Nephron (organoid): ENCODE results near the gene FGF5.

ENCODE experiments used
- H3K27ac Mint-ChIP-seq, 3 experiments: 2 replicates each; pipeline ENCODE4 v1.8.0; 2020; ENCODE audit warnings: mixed read lengths in 3 of 3, mild to moderate bottlenecking in 2 of 3, moderate library complexity in 1 of 3
- H3K27me3 Mint-ChIP-seq: 2 replicates; pipeline ENCODE4 v1.8.0; 2021; ENCODE audit warnings: low read depth, mild to moderate bottlenecking, moderate library complexity, mixed read lengths
- H3K36me3 Mint-ChIP-seq: 2 replicates; pipeline ENCODE4 v1.8.0; 2020; ENCODE audit warnings: low read depth, mixed read lengths
- H3K4me1 Mint-ChIP-seq: 2 replicates; pipeline ENCODE4 v1.8.0; 2020; ENCODE audit warnings: mixed read lengths
- H3K4me3 Mint-ChIP-seq, 3 experiments: 2 replicates each; pipeline ENCODE4 v1.8.0; 2020; ENCODE audit warnings: mild to moderate bottlenecking in 3 of 3, mixed read lengths in 3 of 3, moderate library complexity in 2 of 3
- H3K9me3 Mint-ChIP-seq: 2 replicates; pipeline ENCODE4 v1.8.0; 2020; ENCODE audit warnings: mixed read lengths
- CTCF ChIP-seq, 3 experiments: fragments of 200-600 bp; sonication (generic); IDR thresholded peaks; one replicate each; pipeline ENCODE4 v1.5.0; 2021; ENCODE audit warnings: antibody characterized with exemption in 3 of 3; ENCODE audit not compliant: unreplicated experiment in 3 of 3

Gene FGF5

GRCh38 chr4:80233390-80233789 lies 33.1 kb upstream of the FGF5 start:
- no peak overlapping the region for H3K4me3 Mint-ChIP-seq

GRCh38 chr4:80235451-80235850 lies 31.0 kb upstream of the FGF5 start:
- no peak for TF ChIP-seq CTCF (IDR thresholded peaks at IDR 0.05; ENCODE audit: unreplicated experiment in 3 of 3)
- H3K9me3 Mint-ChIP-seq = no peaks in the 10 kb centered on the region
- no peak overlapping the region for H3K27ac Mint-ChIP-seq
- no peaks in the 10 kb centered on the region for H3K36me3 Mint-ChIP-seq
- H3K27me3 Mint-ChIP-seq = peaks cover 55% of the 10 kb centered on the region
- no peak overlapping the region for H3K4me3 Mint-ChIP-seq
- no peaks in the 10 kb centered on the region for H3K4me1 Mint-ChIP-seq

More at GRCh38 chr4:80233390-80233789, 33.1 kb upstream of the FGF5 start:
- Mint-ChIP-seq H3K27me3 (peaks cover 76% of the 10 kb centered on the region), H3K9me3 (no peaks in the 10 kb centered on the region), H3K27ac (no peak overlapping the region), H3K36me3 (no peaks in the 10 kb centered on the region), H3K4me1 (no peaks in the 10 kb centered on the region)
- no peak for TF ChIP-seq CTCF (IDR thresholded peaks at IDR 0.05; ENCODE audit: unreplicated experiment in 3 of 3)

- H3K4me1 Mint-ChIP-seq = no peaks in the 10 kb centered on the region
- TF ChIP-seq CTCF (IDR thresholded peaks at IDR 0.05; ENCODE audit: unreplicated experiment in 3 of 3) = no peak
Measured at GRCh38 chr4:80237992-80238391, 28.5 kb upstream of the FGF5 start.

GRCh38 chr4:80239480-80240150 lies 26.8 kb upstream of the FGF5 start:
- Mint-ChIP-seq H3K4me1 (no peaks in the 10 kb centered on the region), H3K27me3 (peaks cover 34% of the 10 kb centered on the region), H3K36me3 (no peaks in the 10 kb centered on the region), H3K9me3 (no peaks in the 10 kb centered on the region), H3K4me3 (no peak overlapping the region), H3K27ac (no peak overlapping the region)
- no peak for TF ChIP-seq CTCF (IDR thresholded peaks at IDR 0.05; ENCODE audit: unreplicated experiment in 3 of 3)

More at GRCh38 chr4:80237992-80238391, 28.5 kb upstream of the FGF5 start:
- Mint-ChIP-seq H3K36me3 (no peaks in the 10 kb centered on the region), H3K27ac (no peak overlapping the region), H3K9me3 (no peaks in the 10 kb centered on the region), H3K4me3 (no peak overlapping the region), H3K27me3 (peaks cover 37% of the 10 kb centered on the region)

GRCh38 chr4:80240976-80241375 lies 25.5 kb upstream of the FGF5 start:
- Mint-ChIP-seq H3K9me3 (no peaks in the 10 kb centered on the region), H3K27me3 (peaks cover 32% of the 10 kb centered on the region), H3K4me1 (no peaks in the 10 kb centered on the region), H3K4me3 (no peak overlapping the region), H3K36me3 (no peaks in the 10 kb centered on the region), H3K27ac (no peak overlapping the region)
- TF ChIP-seq CTCF (IDR thresholded peaks at IDR 0.05; ENCODE audit: unreplicated experiment in 3 of 3) = no peak
